Esophagus squamous epithelium (tissue), 5 donors: ENCODE measurements around the gene SMG7. TPM values are rescaled to one million over a fixed set of nuclear protein-coding genes. Genes with fewer than 3 reads are reported as not detected.

Source experiments
- DNase-seq: peaks from one replicate; lab custom pipeline; 2025; lab: John Stamatoyannopoulos, UW
- H3K27ac ChIP-seq, 4 donors: fragments of 200-600 bp; sonication (generic); one replicate each; pipeline ENCODE4 v1.5.1; 2016 to 2019; ENCODE audit warnings: mild to moderate bottlenecking in 1 of 4
- H3K27me3 ChIP-seq, 4 donors: fragments of 200-600 bp; sonication (generic); 1 replicate in 3 of 4; 2 replicates in 1 of 4; pipeline versions ENCODE4 v1.5.1 to v1.6.0; 2017 to 2021; ENCODE audit warnings: antibody characterized with exemption in 1 of 4
- H3K36me3 ChIP-seq, 3 donors: fragments of 200-600 bp; sonication (generic); one replicate each; pipeline ENCODE4 v1.5.1; 2016 to 2019
- H3K4me1 ChIP-seq, 3 donors: fragments of 200-600 bp; sonication (generic); one replicate each; pipeline ENCODE4 v1.5.1; 2017 to 2019
- H3K4me3 ChIP-seq, 4 donors: fragments of 200-600 bp; sonication (generic); 1 replicate in 3 of 4; 2 replicates in 1 of 4; pipeline ENCODE4 v1.5.1; 2016 to 2019; ENCODE audit warnings: mild to moderate bottlenecking in 2 of 4, moderate library complexity in 1 of 4
- H3K9me3 ChIP-seq, 3 donors: fragments of 200-600 bp; sonication (generic); one replicate each; pipeline ENCODE4 v1.5.1; 2016 to 2019
- POLR2A ChIP-seq, 4 donors: fragments of 450-650 bp; IDR thresholded peaks; one replicate each; pipeline ENCODE4 v1.6.1; 2017; ENCODE audit warnings: antibody characterized with exemption in 4 of 4, mild to moderate bottlenecking in 4 of 4, moderate library complexity in 3 of 4
- WGBS, 2 donors: methylation state at CpG; one replicate each; pipeline ENCODE4 v1.1.5; 2018; 5-methylcytosine and 5-hydroxymethylcytosine counted together
- intact Hi-C: fragments of 100-400 bp; cut with DNase I; formaldehyde crosslinking; loops from one replicate; pipeline ENCODE4 v1.15.0; 2022
- total RNA-seq, 4 donors: library from RNA; depleted of rRNA; stranded (reverse); fragments of >200 nt; gene quantifications; one replicate each; pipeline ENCODE4 v1.1.0, GENCODE V29; 2016
- TF ChIP-seq, protein P1 (sequence below), 6 experiments: fragments of 450-650 bp in 4 of 6; fragments of 200-600 bp in 2 of 6; sonication (generic) in 2 of 6; IDR thresholded peaks; one replicate each; pipeline ENCODE4 v1.5.1; 2016 to 2019; ENCODE audit warnings: antibody characterized with exemption in 6 of 6, mild to moderate bottlenecking in 4 of 6, moderate library complexity in 4 of 6
- donor health status: DM: yes; HTN: yes; CAD: no.

Gene SMG7
- total RNA-seq, 4 donors from 2014 or later: 15.8 to 46.5 (median 35.3) TPM

DNA sequence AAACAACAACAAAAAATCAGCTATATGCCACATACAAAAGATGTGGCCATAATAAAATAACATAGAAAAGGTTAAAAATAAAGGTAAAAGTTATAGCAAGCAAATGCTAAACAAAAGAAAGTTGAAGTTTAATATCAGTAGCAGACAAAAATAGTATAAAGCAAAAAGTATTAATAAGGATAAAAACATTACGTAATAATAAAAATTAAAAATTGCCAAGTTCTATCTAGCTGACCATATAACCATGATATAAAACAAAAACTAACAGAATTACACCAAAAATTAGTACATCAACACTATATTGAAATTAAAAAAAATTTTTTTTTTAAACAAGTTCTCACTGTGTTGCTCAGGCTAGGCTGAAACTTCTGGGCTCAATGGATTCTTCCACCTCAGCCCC is 15.5 kb upstream of the SMG7 start:
- 90 to 93% methylated on average over 1 of the region's 1 CpG for WGBS, 2 donors
- Histone ChIP-seq H3K27me3 (peaks cover 0 to 21% (median 0%) of the 10 kb centered on the region in 4 donors), H3K4me3 (no peak overlapping the region), H3K27ac (no peak overlapping the region), H3K4me1 (peaks cover 0 to 8% (median 0%) of the 10 kb centered on the region in 3 donors), H3K36me3 (no peaks in the 10 kb centered on the region), H3K9me3 (no peaks in the 10 kb centered on the region)
- intact Hi-C loops: no loop called here
- no peak for DNase-seq
- TF ChIP-seq POLR2A (IDR thresholded peaks at IDR 0.05): no peak
- TF ChIP-seq, protein P1, sequence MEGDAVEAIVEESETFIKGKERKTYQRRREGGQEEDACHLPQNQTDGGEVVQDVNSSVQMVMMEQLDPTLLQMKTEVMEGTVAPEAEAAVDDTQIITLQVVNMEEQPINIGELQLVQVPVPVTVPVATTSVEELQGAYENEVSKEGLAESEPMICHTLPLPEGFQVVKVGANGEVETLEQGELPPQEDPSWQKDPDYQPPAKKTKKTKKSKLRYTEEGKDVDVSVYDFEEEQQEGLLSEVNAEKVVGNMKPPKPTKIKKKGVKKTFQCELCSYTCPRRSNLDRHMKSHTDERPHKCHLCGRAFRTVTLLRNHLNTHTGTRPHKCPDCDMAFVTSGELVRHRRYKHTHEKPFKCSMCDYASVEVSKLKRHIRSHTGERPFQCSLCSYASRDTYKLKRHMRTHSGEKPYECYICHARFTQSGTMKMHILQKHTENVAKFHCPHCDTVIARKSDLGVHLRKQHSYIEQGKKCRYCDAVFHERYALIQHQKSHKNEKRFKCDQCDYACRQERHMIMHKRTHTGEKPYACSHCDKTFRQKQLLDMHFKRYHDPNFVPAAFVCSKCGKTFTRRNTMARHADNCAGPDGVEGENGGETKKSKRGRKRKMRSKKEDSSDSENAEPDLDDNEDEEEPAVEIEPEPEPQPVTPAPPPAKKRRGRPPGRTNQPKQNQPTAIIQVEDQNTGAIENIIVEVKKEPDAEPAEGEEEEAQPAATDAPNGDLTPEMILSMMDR (IDR thresholded peaks at IDR 0.05): no peak

- TF ChIP-seq POLR2A (IDR thresholded peaks at IDR 0.05): no peak
- TF ChIP-seq, protein P1 (IDR thresholded peaks at IDR 0.05): no peak
- no peak for DNase-seq
- Histone ChIP-seq H3K27me3 (peaks cover 0 to 21% (median 0%) of the 10 kb centered on the region in 4 donors), H3K36me3 (no peaks in the 10 kb centered on the region), H3K4me3 (no peak overlapping the region), H3K9me3 (no peaks in the 10 kb centered on the region), H3K27ac (no peak overlapping the region), H3K4me1 (peaks cover 0 to 10% (median 0%) of the 10 kb centered on the region in 3 donors)
- 82 to 83% methylated on average over 3 of the region's 3 CpGs for WGBS, 2 donors
- intact Hi-C loops: no loop called here
Observed at GRCh38 chr1:183457449-183457848, 14.8 kb upstream of the SMG7 start.

- H3K4me3 ChIP-seq: no peak overlapping the region
- WGBS, 2 donors: 81 to 84% methylated on average over 2 of the region's 2 CpGs
- TF ChIP-seq, protein P1 (IDR thresholded peaks at IDR 0.05): no peak
- no peak for TF ChIP-seq POLR2A (IDR thresholded peaks at IDR 0.05)
- peaks cover 0 to 23% (median 0%) of the 10 kb centered on the region in 4 donors for H3K27me3 ChIP-seq
- H3K4me1 ChIP-seq: peaks cover 0 to 10% (median 0%) of the 10 kb centered on the region in 3 donors
- no peak overlapping the region for H3K27ac ChIP-seq
- no peak for DNase-seq
- no peaks in the 10 kb centered on the region for H3K36me3 ChIP-seq
- intact Hi-C loops: no loop called here
- H3K9me3 ChIP-seq: no peaks in the 10 kb centered on the region
Observed at GRCh38 chr1:183460596-183460995, 11.7 kb upstream of the SMG7 start.

GRCh38 chr1:183461350-183461749 is 10.9 kb upstream of the SMG7 start:
- no peak overlapping the region for H3K4me3 ChIP-seq
- WGBS, 2 donors: 22 to 50% methylated on average over 1 of the region's 1 CpG
- H3K27ac ChIP-seq: no peak overlapping the region
- no peaks in the 10 kb centered on the region for H3K9me3 ChIP-seq
- intact Hi-C loops: no loop called here
- H3K4me1 ChIP-seq: peaks cover 0 to 10% (median 0%) of the 10 kb centered on the region in 3 donors
- DNase-seq: no peak
- TF ChIP-seq, protein P1 (IDR thresholded peaks at IDR 0.05): no peak
- no peak for TF ChIP-seq POLR2A (IDR thresholded peaks at IDR 0.05)
- no peaks in the 10 kb centered on the region for H3K36me3 ChIP-seq
- H3K27me3 ChIP-seq: peaks cover 0 to 19% (median 0%) of the 10 kb centered on the region in 4 donors

DNA sequence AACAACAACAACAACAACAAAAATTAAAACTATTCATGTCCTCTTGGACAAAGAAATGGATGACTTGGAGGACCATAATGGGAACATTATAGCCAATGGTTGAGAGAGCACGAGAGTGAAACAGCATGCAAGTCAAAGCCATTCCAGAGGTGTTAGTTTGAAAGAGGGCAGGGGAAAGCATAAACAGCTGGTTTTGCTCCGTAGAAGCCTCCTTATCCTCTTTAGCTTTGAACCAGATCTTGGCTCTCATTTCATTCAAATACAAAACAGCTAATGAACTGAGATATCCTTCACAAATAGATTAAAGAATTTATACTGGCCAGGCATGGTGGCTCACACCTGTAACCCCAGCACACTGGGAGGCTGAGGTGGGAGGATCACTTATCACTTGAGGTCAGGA is 8.7 kb upstream of the SMG7 start:
- Histone ChIP-seq H3K27ac (no peak overlapping the region), H3K27me3 (peaks cover 0 to 18% (median 0%) of the 10 kb centered on the region in 4 donors), H3K4me3 (no peak overlapping the region), H3K4me1 (peaks cover 0 to 15% (median 0%) of the 10 kb centered on the region in 3 donors), H3K36me3 (no peaks in the 10 kb centered on the region), H3K9me3 (no peaks in the 10 kb centered on the region)
- no peak for DNase-seq
- TF ChIP-seq POLR2A (IDR thresholded peaks at IDR 0.05): no peak
- TF ChIP-seq, protein P1 (IDR thresholded peaks at IDR 0.05): no peak
- intact Hi-C loops: no loop called here
- WGBS, 2 donors: 71 to 75% methylated on average over 2 of the region's 2 CpGs
